Measurements from ENCODE around the gene AXIN2.
"Not testable (repeated sequence)": the region's sequence is repeated elsewhere in the genome, so short reads cannot be mapped to it uniquely, and the experiment has no call there.

The AXIN2 gene

GRCh38 chr17:65536573-65537342, 24.7 kb downstream of the AXIN2 start:
- DNase-seq (ENCODE audit: low spot score), result no peak

DNA sequence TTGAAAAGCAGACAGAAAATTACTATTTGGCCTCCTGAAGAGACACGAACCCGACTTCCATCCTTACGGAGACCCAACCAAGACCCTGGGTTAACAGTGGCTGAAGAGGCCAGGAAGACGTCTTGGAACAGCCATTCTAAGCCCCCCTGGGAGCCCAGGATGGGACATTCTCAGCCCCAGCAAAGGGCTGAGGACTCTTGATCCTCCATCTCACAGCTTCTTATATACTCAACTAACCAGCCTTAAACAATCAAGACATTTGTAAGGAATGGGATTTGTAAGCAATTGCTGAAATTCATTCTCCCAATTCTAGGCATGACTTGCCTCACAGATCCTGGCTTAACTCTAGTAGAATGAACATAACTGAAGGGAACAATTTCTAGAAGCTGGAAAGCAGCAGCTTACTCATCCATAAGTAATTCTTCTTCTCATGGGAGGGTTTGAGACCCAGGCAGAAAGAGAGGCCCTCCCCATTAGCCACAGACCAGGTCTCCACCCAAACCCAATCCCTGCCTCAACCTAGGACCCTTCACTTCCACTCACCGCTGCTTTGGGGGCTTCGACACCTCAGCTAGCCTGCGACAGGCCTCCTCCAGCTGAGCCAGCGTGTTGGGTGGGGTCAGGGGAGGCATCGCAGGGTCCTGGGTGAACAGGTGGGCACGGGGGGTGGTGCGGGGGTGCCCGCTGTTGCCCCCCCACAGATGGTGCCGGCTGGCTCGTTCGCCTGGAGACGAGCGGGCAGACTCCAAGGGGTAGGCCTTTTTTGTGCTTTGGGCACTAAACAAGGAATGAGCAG, 25.5 kb downstream of the AXIN2 start:
- no peak for DNase-seq (ENCODE audit: low spot score)

GRCh38 chr17:65533852-65534457, 27.5 kb downstream of the AXIN2 start:
- DNase-seq (ENCODE audit: low spot score), result no peak

DNA sequence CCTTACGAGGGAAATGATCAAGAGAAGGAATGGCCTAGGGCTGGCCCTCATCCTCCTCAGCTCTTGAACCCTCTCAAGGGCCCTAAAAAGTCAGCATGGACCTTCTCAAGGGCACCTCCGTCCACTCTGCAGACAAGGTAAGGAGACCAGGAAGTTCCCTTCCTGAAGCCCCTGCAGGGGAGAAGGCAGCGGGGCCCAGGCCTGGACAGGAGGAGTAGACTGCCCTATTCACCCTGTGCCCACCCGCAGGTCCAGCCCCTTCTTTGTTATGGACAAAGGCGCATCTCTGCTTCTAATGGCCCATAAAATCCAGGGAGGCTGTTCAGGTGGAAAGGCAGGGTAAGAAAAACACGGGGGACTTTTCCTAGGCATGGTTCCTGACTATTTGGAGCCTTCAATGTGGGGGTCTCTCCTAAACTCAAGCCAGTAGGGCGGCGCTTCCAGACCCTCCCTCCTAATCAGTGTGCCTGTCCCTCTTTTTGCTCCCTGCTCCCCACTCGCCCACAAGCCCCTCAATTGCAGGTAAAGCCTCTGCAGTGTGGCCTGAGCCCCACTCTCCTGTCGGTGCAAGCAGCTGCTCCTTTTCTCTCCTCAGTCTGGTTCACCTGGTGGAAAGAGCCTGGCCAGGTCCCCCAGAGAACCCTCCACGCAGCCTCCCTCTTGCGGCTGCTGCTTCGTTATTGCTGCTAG, 28.2 kb downstream of the AXIN2 start:
- no peak for DNase-seq (ENCODE audit: low spot score)

- DNase-seq (ENCODE audit: low spot score), result no peak
These were observed 29.2 kb downstream of the AXIN2 start for GRCh38 chr17:65532101-65532890.

DNA sequence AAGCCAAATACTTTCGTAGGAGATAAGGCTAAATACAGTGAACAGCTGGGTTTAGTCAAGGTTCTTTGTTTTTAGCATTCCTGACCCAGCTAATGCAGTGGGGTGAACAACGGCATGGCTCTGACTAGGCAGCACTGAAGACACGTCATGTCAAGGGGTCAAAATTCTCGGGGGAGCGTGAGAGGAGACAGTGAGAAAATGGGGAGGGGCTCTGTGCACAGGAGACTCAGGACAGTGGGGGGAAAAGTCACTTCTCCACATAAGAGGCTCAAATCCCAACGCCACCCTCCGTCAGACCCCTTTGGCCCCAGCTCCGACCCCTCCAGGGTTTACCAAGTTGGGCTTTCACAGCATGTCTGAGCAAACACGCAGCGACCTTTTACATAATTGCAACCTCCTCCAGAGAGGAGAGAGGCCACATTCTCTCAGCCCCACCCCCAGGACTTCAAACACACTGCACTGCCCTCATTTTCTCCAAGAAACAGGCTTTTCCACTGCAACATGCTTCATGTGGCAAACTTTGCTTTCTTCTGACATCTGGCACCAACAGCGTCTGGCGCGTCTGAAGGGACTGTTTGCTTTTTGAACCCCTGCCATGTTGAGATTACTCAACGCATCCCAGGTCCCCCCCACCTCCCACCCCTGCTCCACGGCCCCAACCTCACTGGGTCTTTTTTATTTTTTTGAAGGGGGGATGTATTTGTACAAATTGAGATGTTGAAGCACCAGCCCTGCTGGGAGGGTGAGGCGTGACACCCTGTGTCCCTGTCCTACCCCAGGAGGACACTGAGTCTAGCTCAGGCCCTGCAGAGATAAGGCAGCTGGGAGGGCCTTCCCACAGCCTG, 30.0 kb downstream of the AXIN2 start:
- DNase-seq (ENCODE audit: low spot score), result no peak

GRCh38 chr17:65530523-65531255, 30.8 kb downstream of the AXIN2 start:
- DNase-seq (ENCODE audit: low spot score), result no peak

DNA sequence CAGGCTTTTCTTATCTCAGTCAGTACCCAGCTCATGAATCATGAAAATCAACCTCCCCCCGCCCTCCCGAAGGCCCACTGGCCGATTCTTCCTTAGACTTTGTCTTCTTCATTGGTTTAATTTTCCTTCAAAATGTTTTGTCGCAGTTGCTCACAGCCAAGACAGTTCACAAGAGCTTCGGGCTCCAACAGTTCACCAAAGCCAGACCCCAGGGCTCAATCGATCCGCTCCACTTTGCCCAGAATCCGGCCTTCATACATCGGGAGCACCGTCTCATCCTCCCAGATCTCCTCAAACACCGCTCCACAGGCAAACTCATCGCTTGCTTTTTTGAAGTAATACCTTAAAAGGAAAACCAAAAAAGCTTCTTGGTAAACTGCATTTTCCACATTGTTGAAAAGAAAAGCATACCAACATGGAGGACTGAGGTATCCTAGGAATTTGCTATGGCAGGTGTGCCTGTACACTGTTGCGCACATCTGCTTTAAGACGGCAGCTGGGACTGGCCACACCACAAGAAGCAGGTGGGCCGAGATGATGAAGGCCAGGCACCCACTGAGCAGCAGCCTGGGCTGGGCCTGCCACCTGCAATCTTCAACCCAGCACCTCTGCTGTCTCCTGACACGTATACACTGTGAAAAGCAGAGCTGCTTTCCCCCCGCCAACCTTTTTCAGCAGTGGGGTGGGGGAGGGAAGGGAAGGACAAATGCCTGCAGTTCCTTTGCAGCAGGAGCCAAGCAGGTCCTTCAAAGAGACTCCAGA, 31.5 kb downstream of the AXIN2 start:
- DNase-seq (ENCODE audit: low spot score), result no peak

DNA sequence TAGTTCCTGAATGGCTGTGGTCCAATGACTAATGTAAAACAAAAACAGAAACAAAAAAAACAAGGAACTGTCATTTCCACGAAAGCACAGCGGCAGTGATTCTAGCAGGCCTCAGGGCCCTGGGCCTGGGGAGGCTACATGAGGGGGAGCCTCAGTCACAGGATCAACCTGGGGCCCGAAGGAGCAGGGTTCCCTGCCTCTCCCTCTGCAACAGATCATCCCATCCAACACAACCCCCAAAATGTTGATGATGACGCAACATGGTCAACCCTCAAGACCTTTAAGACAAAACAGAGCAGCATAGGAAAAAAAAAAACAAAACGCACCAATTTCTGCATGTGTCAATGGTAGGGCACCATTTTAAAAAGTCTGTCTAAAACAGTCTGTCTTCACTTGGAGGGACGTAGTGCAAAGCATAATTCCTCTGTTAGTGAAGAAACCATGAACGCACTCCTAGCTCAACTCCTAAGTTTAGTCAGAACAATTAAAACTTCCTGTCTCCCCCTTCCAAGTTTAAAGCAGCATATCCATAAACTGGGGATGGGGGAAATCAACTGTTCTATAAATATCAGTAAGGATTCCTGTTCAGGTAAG, 32.3 kb downstream of the AXIN2 start:
- no peak for DNase-seq (ENCODE audit: low spot score)

GRCh38 chr17:65527857-65528591, 33.4 kb downstream of the AXIN2 start:
- DNase-seq (ENCODE audit: low spot score), result no peak

DNA sequence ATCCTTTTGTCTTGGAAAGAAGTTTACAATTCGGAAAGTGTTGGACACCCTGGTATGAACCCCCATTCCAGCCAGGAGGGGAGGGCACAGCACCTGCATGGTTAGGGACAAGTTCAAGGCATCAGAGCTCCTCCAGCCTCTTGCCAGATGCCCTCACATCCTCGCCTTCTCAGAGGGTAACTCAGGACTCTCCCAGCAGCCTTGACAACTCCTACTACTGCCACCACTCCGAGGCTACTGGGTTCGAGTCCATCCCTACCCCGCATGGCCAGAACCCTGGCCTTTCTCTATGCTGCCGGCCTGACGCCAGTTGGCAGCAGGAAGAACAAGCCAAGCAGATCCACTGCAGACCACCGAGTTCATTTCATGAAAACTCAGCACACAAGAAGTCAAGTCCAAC, 34.1 kb downstream of the AXIN2 start:
- no peak for DNase-seq (ENCODE audit: low spot score)

DNA sequence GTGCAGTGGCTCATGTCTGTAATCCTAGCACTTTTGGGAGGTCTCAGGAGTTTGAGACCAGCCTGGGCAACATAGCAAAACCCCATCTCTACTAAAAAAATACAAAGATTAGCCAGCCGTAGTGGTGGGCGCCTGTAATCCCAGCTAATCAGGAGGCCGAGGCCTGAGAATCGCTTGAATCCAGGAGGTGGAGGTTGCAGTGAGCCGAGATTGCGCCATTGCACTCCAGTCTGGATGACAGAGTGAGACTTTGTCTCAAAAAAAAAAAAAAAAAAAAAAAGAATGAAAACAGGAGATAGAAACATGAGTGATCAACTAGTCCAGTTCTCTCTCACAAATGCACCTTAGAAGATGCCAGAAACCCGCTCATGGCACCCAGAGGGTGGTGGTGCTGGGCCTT, 34.6 kb downstream of the AXIN2 start:
- DNase-seq (ENCODE audit: low spot score), result not testable (repeated sequence)

DNA sequence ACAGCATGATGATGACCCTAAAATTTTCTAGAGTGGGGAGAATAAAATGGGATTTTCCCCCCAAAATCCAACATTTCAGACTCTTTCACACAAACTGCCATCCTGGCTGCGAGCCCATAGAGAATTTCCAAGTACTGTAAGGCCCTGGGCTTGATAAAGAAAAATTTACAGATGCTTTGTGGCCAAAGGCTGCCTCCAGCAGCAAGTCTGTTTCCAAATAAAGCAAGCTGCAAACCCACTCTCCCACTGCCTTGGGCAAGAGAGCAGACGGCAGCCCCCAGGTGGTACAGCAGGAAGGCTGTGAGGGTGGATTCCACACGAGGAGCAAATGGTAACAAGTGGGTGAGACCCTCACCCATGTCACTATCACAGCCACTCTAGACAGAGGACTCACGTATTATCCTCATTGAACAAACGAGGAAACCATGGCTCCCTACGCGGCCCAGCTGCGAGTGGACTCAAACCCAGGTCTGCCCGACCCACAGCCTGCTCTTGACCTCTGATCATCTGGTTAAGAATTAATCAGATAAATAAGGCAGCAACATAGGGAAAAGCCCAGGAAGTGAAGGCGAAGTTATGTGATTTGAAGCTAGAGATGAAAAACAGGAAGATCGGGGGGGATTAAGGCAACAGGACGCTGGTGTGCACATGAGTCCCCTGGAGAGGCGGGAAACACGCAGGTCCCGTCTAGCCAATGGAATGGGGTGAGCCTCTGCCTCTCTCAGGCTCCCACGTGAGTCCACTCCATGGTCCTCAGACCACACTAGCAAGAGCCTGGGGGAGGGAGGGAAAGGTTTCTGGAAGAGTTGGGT, 37.4 kb downstream of the AXIN2 start:
- DNase-seq (ENCODE audit: low spot score), result no peak

- no peak for DNase-seq (ENCODE audit: low spot score)
These were observed 38.0 kb downstream of the AXIN2 start for GRCh38 chr17:65523411-65523810.

- no peak for DNase-seq (ENCODE audit: low spot score)
These were observed 38.6 kb downstream of the AXIN2 start for GRCh38 chr17:65522751-65523404.

- DNase-seq (ENCODE audit: low spot score), result no peak
These were observed 42.0 kb downstream of the AXIN2 start for GRCh38 chr17:65519462-65519861.

GRCh38 chr17:65518256-65518655, 43.2 kb downstream of the AXIN2 start:
- DNase-seq (ENCODE audit: low spot score), result no peak
